ENCODE results near the gene ZNF532.

ZNF532 gene

GRCh38 chr18:58860747-58861231 is 3.9 kb upstream of the ZNF532 start:
- Histone ChIP-seq H3K27ac (replicated peaks) (no peak overlapping the region), H3K27me3 (ENCODE audit: insufficient read depth, poor library complexity, severe bottlenecking) (peaks cover 47% of the 10 kb centered on the region), H3K4me3 (replicated peaks; ENCODE audit: insufficient read depth, low read length) (no peak overlapping the region)
- DNase-seq (ENCODE audit: low read depth in 1 of 2, low spot score in 1 of 2) = no peak
- no peak for TF ChIP-seq SPI1 (IDR thresholded peaks at IDR 0.05; ENCODE audit: borderline replicate concordance, low read depth)
- no peak for TF ChIP-seq REST (IDR thresholded peaks at IDR 0.05; ENCODE audit: insufficient replicate concordance, low read depth)
- no peak for TF ChIP-seq POLR2AphosphoS5 (IDR thresholded peaks at IDR 0.05; ENCODE audit: low read depth)
- TF ChIP-seq CTCF (IDR thresholded peaks at IDR 0.05; ENCODE audit: insufficient read depth, low read length) = no peak
- no peak for TF ChIP-seq GABPA (IDR thresholded peaks at IDR 0.05; ENCODE audit: low read depth)

GRCh38 chr18:58861353-58861752 is 3.3 kb upstream of the ZNF532 start:
- no peak for TF ChIP-seq GABPA (IDR thresholded peaks at IDR 0.05; ENCODE audit: low read depth)
- TF ChIP-seq REST (IDR thresholded peaks at IDR 0.05; ENCODE audit: insufficient replicate concordance, low read depth) = no peak
- no peak for TF ChIP-seq POLR2AphosphoS5 (IDR thresholded peaks at IDR 0.05; ENCODE audit: low read depth)
- TF ChIP-seq SPI1 (IDR thresholded peaks at IDR 0.05; ENCODE audit: borderline replicate concordance, low read depth) = no peak
- Histone ChIP-seq H3K4me3 (replicated peaks; ENCODE audit: insufficient read depth, low read length) (no peak overlapping the region), H3K27ac (replicated peaks) (no peak overlapping the region), H3K27me3 (ENCODE audit: insufficient read depth, poor library complexity, severe bottlenecking) (peaks cover 53% of the 10 kb centered on the region)
- no peak for DNase-seq (ENCODE audit: low read depth in 1 of 2, low spot score in 1 of 2)

GRCh38 chr18:58861861-58862301 is 2.8 kb upstream of the ZNF532 start:
- Histone ChIP-seq H3K4me3 (replicated peaks; ENCODE audit: insufficient read depth, low read length) (no peak overlapping the region), H3K27me3 (ENCODE audit: insufficient read depth, poor library complexity, severe bottlenecking) (peaks cover 58% of the 10 kb centered on the region), H3K27ac (replicated peaks) (no peak overlapping the region)
- no peak for TF ChIP-seq GABPA (IDR thresholded peaks at IDR 0.05; ENCODE audit: low read depth)
- no peak for TF ChIP-seq CTCF (IDR thresholded peaks at IDR 0.05; ENCODE audit: insufficient read depth, low read length)
- TF ChIP-seq POLR2AphosphoS5 (IDR thresholded peaks at IDR 0.05; ENCODE audit: low read depth) = no peak
- TF ChIP-seq SPI1 (IDR thresholded peaks at IDR 0.05; ENCODE audit: borderline replicate concordance, low read depth) = no peak
- TF ChIP-seq REST (IDR thresholded peaks at IDR 0.05; ENCODE audit: insufficient replicate concordance, low read depth) = no peak
- DNase-seq (ENCODE audit: low read depth in 1 of 2, low spot score in 1 of 2) = no peak

Measured in HL-60 (cell line).